NCI-H2196 (cell line): ENCODE measurements around the gene AP1M1.
A peak's percentile ranks its signal among the peaks of the same experiment; 100 is the strongest.

Experiments
- DNase-seq: peaks from one replicate; lab custom pipeline; 2025; ENCODE audit not compliant: unreplicated experiment; lab: John Stamatoyannopoulos, UW

The AP1M1 gene

DNA sequence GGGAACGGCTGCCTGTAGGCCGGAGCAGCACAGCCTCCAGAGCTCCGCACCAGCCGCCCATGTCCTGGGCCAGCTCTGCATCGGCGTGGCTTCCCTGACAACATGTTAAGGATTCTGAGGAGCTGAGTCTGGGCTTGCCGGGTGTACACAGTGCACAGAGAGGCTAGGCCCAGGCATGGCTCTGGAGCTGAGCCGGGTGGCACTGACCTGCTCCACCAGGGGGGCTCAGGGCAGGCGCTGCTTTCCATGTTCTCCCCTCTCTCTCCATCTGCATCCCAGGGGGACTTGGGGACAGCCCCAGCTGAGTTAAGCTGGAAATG is 31.6 kb downstream of the AP1M1 start:
- DNase-seq = no peak

DNA sequence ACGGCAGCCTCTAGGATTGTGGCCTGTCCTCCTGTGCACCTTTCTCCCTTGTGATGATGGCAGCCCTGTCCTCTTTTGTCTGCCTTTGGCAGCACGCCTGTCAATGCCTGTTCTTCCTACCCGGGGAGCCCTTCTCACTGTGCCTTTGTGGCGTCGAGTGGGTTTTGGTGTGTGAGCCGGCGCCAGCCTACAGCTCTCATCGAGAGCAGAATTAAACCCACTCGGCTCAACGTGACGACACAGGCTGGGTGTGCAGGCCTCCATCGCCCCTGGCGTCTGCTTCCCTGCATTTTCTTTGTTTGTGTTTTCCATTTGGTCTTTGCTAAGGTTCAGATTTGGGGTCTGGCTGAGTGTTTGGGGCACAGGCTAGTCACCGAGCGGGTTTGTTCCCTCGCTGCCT is 34.4 kb downstream of the AP1M1 start:
- no peak for DNase-seq

- no peak for DNase-seq
Observed at GRCh38 chr19:16232568-16232967, 34.9 kb downstream of the AP1M1 start.

DNA sequence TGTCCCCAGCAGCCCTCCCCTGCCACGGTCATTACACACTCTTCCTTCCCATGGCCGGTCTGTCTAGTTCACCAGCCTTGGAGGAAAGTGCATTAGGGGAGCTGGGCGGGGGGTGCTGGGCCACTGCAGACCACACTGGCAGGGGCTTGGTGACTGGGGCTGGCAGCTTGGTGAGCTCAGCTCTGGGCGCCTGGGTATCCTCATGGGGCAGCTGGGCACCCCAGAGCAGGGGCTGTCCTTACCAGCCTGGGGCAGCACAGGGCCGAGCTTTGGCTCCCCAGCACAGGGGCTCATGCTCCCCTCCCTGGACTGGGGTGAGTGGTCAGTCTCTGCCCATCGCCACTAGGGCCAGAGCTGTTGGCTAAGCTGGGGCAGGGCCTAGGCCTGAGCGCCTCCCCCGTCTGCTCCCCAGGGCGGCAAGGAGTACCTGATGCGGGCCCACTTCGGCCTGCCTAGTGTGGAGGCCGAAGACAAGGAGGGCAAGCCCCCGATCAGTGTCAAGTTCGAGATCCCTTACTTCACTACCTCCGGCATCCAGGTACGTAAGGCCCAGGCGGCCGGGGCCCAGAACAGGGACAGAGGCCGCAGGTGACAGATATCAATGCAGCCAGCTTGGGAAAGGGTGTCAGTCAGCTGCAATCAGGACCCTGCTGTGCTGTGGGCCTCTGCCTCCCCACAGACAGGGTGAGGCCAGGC is 35.5 kb downstream of the AP1M1 start:
- no peak for DNase-seq

DNA sequence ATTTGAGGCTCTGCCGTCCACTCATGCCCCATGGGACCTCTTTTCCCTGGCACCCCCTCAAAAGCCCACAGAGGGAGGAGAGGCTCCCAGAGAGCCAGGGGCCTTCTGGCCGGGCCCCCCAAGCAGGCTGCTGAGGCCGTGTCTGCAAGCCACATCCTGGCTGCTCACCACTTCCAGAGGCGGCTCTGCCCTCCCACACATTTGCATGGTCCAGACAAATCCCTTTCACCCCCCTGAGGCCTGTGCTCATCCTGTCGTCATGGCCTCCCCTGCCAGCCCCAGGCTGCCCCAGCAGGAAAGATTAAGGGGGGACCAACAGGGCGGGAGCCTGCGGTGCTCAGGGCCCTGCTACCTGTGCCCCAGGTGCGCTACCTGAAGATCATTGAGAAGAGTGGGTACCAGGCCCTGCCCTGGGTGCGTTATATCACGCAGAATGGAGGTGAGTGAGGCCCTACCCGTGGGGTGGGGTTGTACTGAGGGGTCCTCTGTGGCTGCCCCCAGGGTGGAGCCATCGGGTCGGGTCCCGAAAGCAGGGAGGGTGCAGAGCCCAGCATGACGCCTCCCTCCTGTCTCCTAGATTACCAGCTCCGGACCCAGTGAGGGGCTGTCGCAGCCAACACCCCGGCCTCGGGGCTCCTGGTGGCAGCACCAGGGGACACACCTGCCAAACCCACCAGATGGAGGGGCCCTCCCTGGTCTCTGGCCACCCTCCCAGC is 36.3 kb downstream of the AP1M1 start:
- no peak for DNase-seq

DNA sequence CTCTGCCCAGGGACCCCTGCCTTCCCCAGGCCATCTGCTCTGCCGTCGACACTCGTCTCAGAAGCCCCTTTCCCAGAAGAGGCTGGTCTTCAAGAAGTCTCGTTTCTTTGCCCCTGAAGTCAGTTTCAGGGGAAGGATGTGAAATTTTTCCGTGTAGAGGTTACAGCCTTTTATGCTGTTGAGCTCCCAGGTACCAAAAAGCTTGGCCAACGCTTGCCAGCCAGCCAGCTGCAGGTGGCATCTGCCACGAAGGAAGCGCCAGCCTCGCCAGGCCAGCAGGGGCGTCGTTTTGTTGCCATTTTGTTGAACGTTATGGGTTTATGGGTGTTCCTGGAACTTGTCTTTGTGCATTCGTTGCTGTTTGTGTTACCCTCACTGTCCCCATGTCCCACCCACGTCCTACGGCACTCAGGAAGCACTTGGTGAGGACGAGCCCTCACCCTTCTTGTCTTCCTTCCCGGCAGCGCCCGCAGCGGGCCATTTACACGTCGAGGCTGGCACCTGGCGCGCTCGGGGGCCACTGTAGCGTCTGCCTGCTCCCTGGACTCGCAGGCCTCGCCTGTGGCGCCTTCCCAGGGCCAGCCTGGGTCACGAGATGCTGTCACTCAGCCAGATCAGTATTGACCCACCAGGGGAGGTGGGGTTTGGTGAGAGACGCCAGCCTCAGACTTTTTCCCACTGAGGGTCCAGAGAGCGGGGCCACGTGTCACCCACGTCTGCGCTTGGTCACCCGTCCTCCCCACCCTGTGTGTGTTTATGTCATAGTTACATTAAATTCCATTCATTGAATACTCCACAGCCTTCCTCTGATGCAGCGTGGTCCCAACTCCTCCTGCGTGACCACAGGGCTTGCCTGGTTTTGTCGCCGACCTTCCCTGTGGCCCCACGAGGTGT is 37.1 kb downstream of the AP1M1 start:
- no peak for DNase-seq

DNA sequence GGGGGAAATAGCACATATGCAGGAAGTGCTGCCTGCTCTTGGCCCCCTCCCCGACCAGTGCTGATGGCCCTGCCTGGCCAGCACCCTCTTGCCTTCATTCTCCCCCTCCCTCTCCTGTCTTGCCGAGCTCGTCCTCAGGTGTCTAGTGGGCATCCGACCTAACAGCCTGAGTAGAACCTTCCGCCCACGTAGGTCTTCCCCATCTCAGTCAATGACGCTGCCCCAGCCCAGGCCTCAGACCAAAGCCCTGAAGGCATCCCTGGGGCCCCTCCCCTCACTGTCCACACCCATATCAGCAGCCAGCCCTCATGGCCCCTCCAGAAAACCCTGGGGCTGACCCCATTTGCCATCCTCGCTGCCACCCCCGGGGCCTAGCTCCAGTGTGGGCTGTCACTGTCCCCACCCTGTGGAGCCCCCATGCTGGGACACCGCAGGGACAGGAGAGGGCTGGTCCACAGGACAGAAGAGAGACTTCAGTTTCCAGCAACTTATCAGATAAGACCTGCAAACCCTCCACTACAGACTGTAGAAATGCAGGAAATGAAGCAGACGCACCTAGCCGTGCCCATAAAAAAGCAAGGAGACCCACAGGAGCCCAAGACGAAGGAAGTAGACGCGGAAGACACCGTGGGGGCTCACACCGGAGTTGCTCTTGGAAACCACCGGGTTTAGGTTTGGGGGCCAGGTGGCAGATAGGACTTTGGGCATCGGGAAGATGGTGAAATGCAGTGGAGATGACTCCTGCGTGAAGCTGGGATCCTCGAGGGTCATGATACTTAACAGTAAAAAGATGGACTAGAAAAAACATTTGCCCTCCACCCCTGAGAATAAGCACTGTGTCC is 38.3 kb downstream of the AP1M1 start:
- no peak for DNase-seq

DNA sequence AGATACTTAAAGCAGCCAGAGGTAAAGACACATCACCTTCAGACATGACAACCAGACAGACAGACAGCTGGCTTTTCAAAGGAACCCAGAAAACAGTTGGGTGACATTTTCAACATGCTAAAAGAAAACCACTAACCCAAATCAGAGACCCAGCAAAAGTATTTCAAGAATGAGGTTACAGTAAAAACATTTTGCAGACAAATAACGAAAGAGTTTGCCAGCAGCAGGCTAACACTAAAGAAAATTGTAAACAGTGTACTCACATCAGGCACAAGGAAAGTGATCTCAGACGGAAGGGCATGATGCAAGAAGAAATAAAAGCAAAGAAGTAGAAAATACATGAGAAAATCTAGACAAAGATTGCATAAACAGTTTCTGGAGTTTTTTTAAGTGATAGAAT is 46.4 kb downstream of the AP1M1 start:
- no peak for DNase-seq

GRCh38 chr19:16247353-16248182 is 49.9 kb downstream of the AP1M1 start:
- peak; percentile 79 for DNase-seq

GRCh38 chr19:16248380-16249023 is 50.8 kb downstream of the AP1M1 start:
- DNase-seq = no peak

GRCh38 chr19:16249826-16250404 is 52.2 kb downstream of the AP1M1 start:
- no peak for DNase-seq

DNA sequence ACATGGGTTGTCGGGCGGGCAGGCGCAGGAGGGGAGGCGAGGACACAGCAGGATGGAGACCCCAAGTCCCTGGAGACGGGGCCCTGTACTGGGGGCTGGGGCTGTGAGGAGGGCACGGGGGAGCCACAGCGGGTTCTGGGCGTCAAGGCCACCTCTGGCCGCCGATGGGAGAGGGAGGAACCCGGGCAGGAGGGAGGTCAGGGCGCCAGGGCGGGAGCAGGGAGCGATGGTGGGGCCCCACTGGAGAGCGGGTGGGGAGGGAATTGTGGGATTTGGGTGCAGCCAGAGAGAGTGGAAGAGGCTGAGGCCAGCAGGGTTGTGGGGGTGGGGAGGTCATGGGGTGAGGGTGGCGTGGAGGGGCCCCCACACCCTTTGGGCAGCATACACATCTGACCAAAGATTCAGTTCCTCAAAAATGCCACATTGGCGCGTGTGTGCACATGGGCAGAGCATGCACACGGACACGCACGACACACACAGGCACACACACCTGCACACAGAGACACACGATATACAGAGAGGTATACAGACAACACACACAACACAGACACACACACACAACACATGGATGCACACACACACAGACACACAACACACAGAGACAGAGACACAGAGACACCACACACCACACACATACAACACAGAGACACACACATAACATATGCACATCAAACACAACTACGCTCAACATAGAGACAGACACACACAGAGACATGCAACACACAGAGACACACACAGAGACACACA is 54.9 kb downstream of the AP1M1 start:
- no peak for DNase-seq

DNA sequence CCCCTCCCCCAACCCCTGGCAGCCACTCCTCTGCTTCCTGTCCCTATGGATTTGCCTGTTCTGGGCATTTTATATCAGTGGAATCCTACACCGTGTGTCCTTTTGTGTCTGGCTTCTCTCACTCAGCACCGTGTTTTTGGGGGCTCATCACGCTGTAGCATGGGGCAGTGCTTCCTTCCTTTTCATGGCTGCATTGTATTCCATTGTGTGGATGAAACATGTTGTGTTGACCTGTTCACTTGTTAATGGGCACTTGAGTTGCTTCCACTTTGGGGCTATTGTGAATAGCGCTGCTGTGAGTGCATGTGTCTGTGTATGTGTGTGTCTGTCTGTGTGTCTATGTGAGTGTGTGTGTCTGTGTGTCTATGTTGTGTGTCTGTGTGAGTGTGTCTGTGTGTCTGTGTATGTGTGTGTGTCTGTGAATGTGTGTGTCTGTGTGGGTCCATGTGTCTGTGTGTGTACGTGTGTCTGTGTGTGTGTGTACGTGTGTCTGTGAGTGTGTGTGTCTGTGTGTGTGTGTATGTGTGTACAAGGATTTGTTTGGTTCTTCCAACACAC is 57.2 kb downstream of the AP1M1 start:
- DNase-seq = no peak

- no peak for DNase-seq
Observed at GRCh38 chr19:16257509-16258002, 59.8 kb downstream of the AP1M1 start.

DNA sequence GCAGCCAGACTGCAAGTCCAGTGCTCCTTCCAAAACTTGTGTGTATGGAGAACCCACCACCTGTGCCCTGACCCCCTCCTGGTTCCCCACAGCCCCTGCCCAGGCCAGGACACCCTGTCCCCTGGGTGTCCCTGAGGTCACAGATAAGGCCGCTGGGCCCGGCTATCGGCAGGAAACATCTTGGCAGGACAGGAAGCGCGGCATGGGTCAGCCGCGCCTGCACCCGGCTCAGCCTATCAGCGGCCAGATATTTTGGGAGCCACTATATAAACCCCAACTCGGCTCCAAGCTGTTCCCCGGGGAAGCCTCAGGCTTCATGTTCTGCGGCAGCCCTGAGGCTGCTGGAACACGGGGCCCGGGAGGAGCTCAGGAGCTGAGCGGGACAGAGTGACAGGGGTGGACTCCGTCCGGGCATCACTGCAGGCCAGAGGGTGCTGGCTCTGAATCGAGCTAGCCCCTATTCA is 60.8 kb downstream of the AP1M1 start:
- no peak for DNase-seq

- peak; percentile 67 for DNase-seq
Observed at GRCh38 chr19:16259385-16260159, 61.9 kb downstream of the AP1M1 start.

GRCh38 chr19:16260160-16260811 is 62.6 kb downstream of the AP1M1 start:
- no peak for DNase-seq
